Measurements from ENCODE around the gene CDKN1A. TPM values are rescaled to one million over a fixed set of nuclear protein-coding genes. Genes with fewer than 3 reads are reported as not detected.

CDKN1A gene
- total and polyA plus RNA-seq, 10 of the 15 experiments (the other 5 are each of a cell fraction or from before 2014, with no cell fraction given), result 25.2 to 637 (median 216) TPM

DNA sequence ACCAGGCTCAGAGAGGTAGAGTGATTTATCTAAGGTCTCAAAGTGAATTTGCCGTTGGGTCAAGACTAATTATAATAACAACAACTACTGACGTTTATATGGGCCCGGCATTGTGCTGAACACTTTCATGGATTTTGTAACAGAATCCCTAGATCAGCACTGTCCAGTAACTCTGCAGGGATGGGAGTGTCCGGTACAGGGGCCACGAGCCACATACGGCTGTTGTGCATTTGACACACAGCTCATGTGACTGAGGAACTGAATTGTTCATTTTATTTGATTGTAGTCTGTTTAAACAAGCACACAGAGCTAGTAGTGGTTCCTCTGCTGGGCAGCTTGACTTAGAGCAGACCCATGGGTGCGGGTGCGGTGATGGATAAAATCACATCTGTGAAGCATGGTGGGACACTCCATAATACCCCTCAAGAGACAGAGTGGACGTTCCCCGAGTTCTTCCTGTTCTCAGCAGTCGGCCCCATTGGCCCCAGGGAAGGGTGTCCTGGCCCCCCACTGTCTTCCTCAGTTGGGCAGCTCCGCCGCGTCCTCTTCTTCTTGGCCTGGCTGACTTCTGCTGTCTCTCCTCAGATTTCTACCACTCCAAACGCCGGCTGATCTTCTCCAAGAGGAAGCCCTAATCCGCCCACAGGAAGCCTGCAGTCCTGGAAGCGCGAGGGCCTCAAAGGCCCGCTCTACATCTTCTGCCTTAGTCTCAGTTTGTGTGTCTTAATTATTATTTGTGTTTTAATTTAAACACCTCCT is 6.8 kb downstream of the CDKN1A start (continued):
- TF ChIP-seq, protein P1, sequence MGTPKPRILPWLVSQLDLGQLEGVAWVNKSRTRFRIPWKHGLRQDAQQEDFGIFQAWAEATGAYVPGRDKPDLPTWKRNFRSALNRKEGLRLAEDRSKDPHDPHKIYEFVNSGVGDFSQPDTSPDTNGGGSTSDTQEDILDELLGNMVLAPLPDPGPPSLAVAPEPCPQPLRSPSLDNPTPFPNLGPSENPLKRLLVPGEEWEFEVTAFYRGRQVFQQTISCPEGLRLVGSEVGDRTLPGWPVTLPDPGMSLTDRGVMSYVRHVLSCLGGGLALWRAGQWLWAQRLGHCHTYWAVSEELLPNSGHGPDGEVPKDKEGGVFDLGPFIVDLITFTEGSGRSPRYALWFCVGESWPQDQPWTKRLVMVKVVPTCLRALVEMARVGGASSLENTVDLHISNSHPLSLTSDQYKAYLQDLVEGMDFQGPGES (IDR thresholded peaks at IDR 0.05), result no peak
- TF ChIP-seq NR2C2 (IDR thresholded peaks at IDR 0.05; ENCODE audit: borderline replicate concordance, control insufficient read depth, insufficient read length, low read depth), result no peak
- TF ChIP-seq MLLT1 (IDR thresholded peaks at IDR 0.05), result no peak
- peak; percentile 29; the same call in 1 of the 3 replicates for TF ChIP-seq POU2F2 (IDR thresholded peaks at IDR 0.05; ENCODE audit: borderline replicate concordance, low read depth, low read length)
- TF ChIP-seq KAT2A (conservative IDR thresholded peaks at IDR 0.05; ENCODE audit: control insufficient read depth, low read depth, low read length), result no peak
- TF ChIP-seq PAX8 (IDR thresholded peaks at IDR 0.05), result no peak
- TF ChIP-seq RCOR1 (conservative IDR thresholded peaks at IDR 0.05; ENCODE audit: low read depth, low read length), result no peak
- TF ChIP-seq, protein P2, sequence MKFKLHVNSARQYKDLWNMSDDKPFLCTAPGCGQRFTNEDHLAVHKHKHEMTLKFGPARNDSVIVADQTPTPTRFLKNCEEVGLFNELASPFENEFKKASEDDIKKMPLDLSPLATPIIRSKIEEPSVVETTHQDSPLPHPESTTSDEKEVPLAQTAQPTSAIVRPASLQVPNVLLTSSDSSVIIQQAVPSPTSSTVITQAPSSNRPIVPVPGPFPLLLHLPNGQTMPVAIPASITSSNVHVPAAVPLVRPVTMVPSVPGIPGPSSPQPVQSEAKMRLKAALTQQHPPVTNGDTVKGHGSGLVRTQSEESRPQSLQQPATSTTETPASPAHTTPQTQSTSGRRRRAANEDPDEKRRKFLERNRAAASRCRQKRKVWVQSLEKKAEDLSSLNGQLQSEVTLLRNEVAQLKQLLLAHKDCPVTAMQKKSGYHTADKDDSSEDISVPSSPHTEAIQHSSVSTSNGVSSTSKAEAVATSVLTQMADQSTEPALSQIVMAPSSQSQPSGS (IDR thresholded peaks at IDR 0.05; ENCODE audit: low read length), result no peak
- no peak for TF ChIP-seq MEF2A (IDR thresholded peaks at IDR 0.05; ENCODE audit: insufficient read depth, low read depth, low read length)
- no peak for TF ChIP-seq CHD4 (IDR thresholded peaks at IDR 0.05)
- no peak for TF ChIP-seq NR2C1 (IDR thresholded peaks at IDR 0.05)
